GM12864 (cell line): ENCODE data around the gene RTP3.
"Not testable (repeated sequence)": the region's sequence is repeated elsewhere in the genome, so short reads cannot be mapped to it uniquely, and the experiment has no call there.

ENCODE experiments used
- DNase-seq: peaks from one replicate; pipeline ENCODE4 v3.0.0-alpha.2; 2011; ENCODE audit warnings: low read depth
- H3K4me3 ChIP-seq: 2 replicates; pipeline ENCODE4 v1.5.1; 2011; ENCODE audit warnings: mild to moderate bottlenecking, low read depth, low read length, control low read depth
- TF ChIP-seq, protein P1 (sequence below): IDR thresholded peaks from 2 replicates; pipeline ENCODE4 v1.5.1; 2011; ENCODE audit warnings: low read depth, mild to moderate bottlenecking, moderate library complexity, low read length, control low read depth, inconsistent platforms; ENCODE audit errors: missing control alignments

The RTP3 gene

GRCh38 chr3:46489875-46490274 is 7.9 kb upstream of the RTP3 start:
- TF ChIP-seq, protein P1, sequence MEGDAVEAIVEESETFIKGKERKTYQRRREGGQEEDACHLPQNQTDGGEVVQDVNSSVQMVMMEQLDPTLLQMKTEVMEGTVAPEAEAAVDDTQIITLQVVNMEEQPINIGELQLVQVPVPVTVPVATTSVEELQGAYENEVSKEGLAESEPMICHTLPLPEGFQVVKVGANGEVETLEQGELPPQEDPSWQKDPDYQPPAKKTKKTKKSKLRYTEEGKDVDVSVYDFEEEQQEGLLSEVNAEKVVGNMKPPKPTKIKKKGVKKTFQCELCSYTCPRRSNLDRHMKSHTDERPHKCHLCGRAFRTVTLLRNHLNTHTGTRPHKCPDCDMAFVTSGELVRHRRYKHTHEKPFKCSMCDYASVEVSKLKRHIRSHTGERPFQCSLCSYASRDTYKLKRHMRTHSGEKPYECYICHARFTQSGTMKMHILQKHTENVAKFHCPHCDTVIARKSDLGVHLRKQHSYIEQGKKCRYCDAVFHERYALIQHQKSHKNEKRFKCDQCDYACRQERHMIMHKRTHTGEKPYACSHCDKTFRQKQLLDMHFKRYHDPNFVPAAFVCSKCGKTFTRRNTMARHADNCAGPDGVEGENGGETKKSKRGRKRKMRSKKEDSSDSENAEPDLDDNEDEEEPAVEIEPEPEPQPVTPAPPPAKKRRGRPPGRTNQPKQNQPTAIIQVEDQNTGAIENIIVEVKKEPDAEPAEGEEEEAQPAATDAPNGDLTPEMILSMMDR = no peak
- H3K4me3 ChIP-seq = no peak overlapping the region
- DNase-seq = no peak

- no peak overlapping the region for H3K4me3 ChIP-seq
- DNase-seq = no peak
- TF ChIP-seq, protein P1 = no peak
Observed at GRCh38 chr3:46490338-46491084, 7.3 kb upstream of the RTP3 start.

- H3K4me3 ChIP-seq = no peak overlapping the region
- no peak for DNase-seq
- TF ChIP-seq, protein P1 = no peak
Observed at GRCh38 chr3:46491089-46492070, 6.4 kb upstream of the RTP3 start.

DNA sequence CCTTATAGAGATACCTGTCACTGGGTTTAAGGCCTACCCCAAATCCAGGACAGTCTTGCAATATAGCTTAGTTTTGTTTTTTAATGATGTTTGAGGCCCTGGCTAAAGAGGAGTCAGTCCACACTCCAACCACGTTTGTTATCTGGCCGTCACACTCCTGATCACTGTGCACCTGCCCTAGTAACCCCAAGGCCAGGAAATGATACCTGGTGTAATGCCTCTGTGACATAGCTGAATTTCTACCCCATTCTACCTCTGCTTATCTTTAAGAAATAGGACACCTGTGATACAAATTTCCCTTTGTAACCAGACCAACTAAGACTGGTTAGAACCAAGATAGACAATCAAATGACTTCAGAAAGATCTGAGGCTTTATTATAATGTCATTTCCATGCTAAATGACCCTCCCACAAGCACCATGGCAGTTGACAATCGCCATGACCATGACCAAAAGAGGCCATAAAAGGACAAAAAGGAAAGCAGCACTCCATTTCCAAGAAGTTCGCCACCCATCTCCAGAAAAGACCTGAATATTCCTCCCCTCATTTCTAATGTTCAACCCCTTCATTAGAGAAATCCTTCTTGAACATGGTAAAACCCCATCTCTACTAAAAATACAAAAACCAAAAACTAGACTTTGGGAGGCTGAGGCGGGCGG is 4.8 kb upstream of the RTP3 start:
- no peak for DNase-seq
- TF ChIP-seq, protein P1 = no peak
- H3K4me3 ChIP-seq = no peak overlapping the region

DNA sequence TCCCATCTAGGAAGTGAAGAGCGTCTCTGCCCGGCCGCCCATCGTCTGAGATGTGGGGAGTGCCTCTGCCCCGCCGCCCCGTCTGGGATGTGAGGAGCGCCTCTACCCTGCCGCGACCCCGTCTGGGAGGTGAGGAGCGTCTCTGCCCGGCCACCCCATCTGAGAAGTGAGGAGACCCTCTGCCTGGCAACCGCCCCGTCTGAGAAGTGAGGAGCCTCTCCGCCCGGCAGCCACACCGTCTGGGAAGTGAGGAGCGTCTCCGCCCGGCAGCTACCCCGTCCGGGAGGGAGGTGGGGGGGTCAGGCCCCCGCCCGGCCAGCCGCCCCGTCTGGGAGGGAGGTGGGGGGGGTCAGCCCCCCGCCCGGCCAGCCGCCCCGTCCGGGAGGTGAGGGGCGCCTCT is 3.3 kb upstream of the RTP3 start:
- not testable (repeated sequence) for H3K4me3 ChIP-seq, DNase-seq

GRCh38 chr3:46495901-46496456 is 1.8 kb upstream of the RTP3 start:
- no peak for DNase-seq
- no peak overlapping the region for H3K4me3 ChIP-seq
- TF ChIP-seq, protein P1 = no peak
